EL (cell line): ENCODE data around the gene CPNE5.
"Not testable (repeated sequence)": the region's sequence is repeated elsewhere in the genome, so short reads cannot be mapped to it uniquely, and the experiment has no call there.

Experiments used
- DNase-seq: peaks from one replicate; pipeline ENCODE4 v3.0.0-alpha.2; 2016

Gene CPNE5

GRCh38 chr6:36813047-36813446, 26.2 kb downstream of the CPNE5 start:
- not testable (repeated sequence) for DNase-seq

- DNase-seq, result no peak
Measured at GRCh38 chr6:36809941-36810803, 29.1 kb downstream of the CPNE5 start.

- DNase-seq, result no peak
Measured at GRCh38 chr6:36809156-36809555, 30.1 kb downstream of the CPNE5 start.

GRCh38 chr6:36808634-36809033, 30.6 kb downstream of the CPNE5 start:
- DNase-seq, result no peak

- no peak for DNase-seq
Measured at GRCh38 chr6:36807750-36808149, 31.5 kb downstream of the CPNE5 start.

GRCh38 chr6:36807143-36807542, 32.1 kb downstream of the CPNE5 start:
- DNase-seq, result no peak

- DNase-seq, result no peak
Measured at GRCh38 chr6:36805917-36806316, 33.3 kb downstream of the CPNE5 start.

- DNase-seq, result no peak
Measured at GRCh38 chr6:36805096-36805797, 34.0 kb downstream of the CPNE5 start.

- no peak for DNase-seq
Measured at GRCh38 chr6:36804563-36804962, 34.7 kb downstream of the CPNE5 start.

GRCh38 chr6:36803908-36804307, 35.3 kb downstream of the CPNE5 start:
- DNase-seq, result no peak

- DNase-seq, result no peak
Measured at GRCh38 chr6:36803482-36803881, 35.8 kb downstream of the CPNE5 start.

- no peak for DNase-seq
Measured at GRCh38 chr6:36800223-36801076, 38.8 kb downstream of the CPNE5 start.

GRCh38 chr6:36798852-36799251, 40.4 kb downstream of the CPNE5 start:
- DNase-seq, result no peak

GRCh38 chr6:36797653-36798052, 41.6 kb downstream of the CPNE5 start:
- no peak for DNase-seq

GRCh38 chr6:36797055-36797454, 42.2 kb downstream of the CPNE5 start:
- DNase-seq, result no peak

GRCh38 chr6:36794713-36795065, 44.6 kb downstream of the CPNE5 start:
- no peak for DNase-seq

- DNase-seq, result no peak
Measured at GRCh38 chr6:36793913-36794712, 45.1 kb downstream of the CPNE5 start.

- no peak for DNase-seq
Measured at GRCh38 chr6:36793296-36793912, 45.8 kb downstream of the CPNE5 start.

GRCh38 chr6:36791521-36792135, 47.6 kb downstream of the CPNE5 start:
- no peak for DNase-seq

GRCh38 chr6:36791085-36791484, 48.2 kb downstream of the CPNE5 start:
- no peak for DNase-seq

- DNase-seq, result no peak
Measured at GRCh38 chr6:36788768-36789167, 50.5 kb downstream of the CPNE5 start.

GRCh38 chr6:36788186-36788585, 51.1 kb downstream of the CPNE5 start:
- no peak for DNase-seq
